OCI-LY3 (cell line): Measurements from ENCODE around the gene CHMP3.

Source experiments
- EZH2phosphoT487 ChIP-seq: fragments of 200-600 bp; shearing (Covaris generic); IDR thresholded peaks from 2 replicates; pipeline ENCODE4 v1.6.1; 2018; ENCODE audit warnings: antibody characterized with exemption, mixed run types, low read depth
- TF ChIP-seq, protein P1 (sequence below): fragments of 200-600, 300-600 bp; sonication (generic); IDR thresholded peaks from 2 replicates; pipeline ENCODE4 v1.5.1; 2014; ENCODE audit warnings: antibody characterized with exemption, low read length, low read depth

DNA sequence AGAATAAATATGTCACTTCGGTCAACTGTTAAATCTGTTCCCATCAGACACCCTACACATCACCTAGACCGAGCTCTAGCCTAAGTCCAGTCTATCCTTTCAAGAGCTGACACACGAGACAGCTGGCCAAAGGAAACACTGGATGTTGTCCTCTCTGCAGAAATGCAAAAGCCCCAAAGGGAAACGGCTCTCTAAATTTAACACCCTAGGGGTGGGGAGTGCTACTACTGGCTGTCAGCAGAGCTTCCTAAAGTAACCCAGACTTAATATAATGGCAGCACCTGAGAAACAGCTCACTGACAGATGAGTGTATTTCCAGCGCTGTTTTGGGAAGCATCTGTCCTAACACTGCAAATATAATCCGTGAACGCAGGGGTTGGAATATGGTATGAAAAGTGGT lies 55.6 kb downstream of the CHMP3 start:
- TF ChIP-seq, protein P1, sequence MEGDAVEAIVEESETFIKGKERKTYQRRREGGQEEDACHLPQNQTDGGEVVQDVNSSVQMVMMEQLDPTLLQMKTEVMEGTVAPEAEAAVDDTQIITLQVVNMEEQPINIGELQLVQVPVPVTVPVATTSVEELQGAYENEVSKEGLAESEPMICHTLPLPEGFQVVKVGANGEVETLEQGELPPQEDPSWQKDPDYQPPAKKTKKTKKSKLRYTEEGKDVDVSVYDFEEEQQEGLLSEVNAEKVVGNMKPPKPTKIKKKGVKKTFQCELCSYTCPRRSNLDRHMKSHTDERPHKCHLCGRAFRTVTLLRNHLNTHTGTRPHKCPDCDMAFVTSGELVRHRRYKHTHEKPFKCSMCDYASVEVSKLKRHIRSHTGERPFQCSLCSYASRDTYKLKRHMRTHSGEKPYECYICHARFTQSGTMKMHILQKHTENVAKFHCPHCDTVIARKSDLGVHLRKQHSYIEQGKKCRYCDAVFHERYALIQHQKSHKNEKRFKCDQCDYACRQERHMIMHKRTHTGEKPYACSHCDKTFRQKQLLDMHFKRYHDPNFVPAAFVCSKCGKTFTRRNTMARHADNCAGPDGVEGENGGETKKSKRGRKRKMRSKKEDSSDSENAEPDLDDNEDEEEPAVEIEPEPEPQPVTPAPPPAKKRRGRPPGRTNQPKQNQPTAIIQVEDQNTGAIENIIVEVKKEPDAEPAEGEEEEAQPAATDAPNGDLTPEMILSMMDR, result no peak
- no peak for TF ChIP-seq EZH2phosphoT487
